A549 treated with Mapracorat at 1 μM for 4 hours (cell line): Measurements from ENCODE around the gene TPH1. TPM values are rescaled to one million over a fixed set of nuclear protein-coding genes. Genes with fewer than 3 reads are reported as not detected.

ENCODE experiments used
- total RNA-seq: library from RNA; stranded (reverse); fragments of 200-300 nt; extraction: Qiagen RNA extraction; gene quantifications from 5 replicates; pipeline ENCODE4 v1.2.3, GENCODE V29; 2022

Gene TPH1
- 0.02 to 0.27 TPM (median 0.12 TPM) in 5 replicates for total RNA-seq

DNA sequence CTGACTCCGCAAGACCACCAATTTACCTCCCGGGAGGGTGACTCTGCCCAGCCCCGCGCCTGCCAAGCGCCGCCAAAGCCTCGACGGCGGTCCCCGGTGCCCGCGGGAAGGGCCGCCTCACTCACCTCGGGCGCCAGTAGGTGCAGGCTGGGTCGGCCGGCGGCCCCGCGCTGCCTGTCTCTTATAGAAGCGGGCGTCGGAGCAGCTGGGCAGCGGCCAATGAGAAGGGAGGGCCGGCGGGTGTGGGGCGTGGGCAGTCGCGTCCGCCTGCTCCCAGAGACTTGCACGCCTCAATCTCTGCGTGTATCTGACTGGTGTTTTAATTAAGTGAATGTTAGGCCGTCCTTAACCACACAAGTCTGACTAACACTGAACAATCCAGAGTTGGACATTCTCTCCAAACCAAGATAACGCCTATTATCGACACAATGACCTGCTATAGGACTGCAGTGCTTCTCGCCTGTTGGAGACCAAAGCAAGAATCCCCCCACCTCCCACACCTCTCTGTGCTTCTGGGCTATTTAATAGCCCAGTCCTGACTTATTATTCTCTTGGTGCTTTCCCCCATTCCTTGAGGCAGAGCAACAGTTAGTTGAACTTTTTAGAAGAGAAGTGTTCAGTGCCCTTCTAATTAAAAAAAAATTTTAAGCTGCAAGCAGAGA is at the start of gene TPH1:
TPH1 (minus strand) TSS at position 154 of the 662 bp plus-strand sequence. CDS start 5,507 bp downstream, outside the sequence.

DNA sequence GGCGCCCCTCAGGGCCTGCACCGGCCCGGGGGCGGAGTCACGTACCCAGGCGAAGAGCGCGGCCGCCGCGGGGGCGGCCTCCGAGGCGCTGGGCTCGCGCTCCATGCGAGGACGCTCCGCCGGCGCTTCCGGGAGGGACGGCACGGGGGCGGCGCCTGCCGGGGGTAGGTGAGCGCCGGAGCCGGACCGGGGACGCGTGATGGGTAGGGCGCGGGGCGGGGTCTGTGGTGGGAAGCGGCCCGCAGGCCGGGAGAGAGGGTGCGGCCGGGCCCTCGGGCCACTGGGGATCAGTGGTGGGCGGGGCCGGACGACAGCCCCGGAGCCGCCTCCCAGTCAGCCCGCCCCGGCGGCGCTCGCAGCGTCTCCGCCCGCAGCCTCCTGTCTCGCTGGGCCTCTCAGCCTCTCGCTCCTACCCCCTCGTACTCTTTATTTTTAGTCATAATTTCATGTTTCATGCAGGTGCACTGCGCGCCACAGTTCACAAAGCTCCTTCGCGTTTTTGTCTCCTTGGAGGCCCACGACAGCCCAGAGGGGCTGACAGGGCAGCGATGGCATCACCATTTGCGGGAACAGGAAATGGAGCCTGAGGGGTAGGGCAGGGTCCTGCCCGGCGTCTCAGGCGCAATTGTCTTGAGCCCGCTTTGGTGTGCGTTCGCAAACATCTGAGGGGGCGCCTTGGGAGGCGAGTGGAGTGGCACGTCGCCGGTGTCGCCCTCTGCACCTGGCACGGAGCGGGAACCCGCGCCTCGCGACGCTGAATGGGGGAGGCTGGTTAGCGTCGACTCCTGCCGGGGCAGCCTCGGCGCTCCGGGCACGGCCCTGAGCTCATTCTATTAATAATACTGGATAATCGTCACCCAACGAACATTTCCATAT is 32.9 kb downstream of the TPH1 start, which contains the start of gene SERGEF:
SERGEF (minus strand) TSS at position 142 of the 876 bp plus-strand sequence; CDS start at position 105, 37 bp downstream.

Other genes with a start within 250 kb of the TPH1 start
- 15.5 to 21.7 TPM (median 16.6 TPM) in 5 replicates for gene SERGEF, start 33.2 kb downstream of the TPH1 start, total RNA-seq
- gene SAAL1, start 59.8 kb upstream of the TPH1 start, total RNA-seq: 35.4 to 42.5 TPM (median 37.7 TPM) in 5 replicates
- not detected in 5 replicates for gene MRGPRX3, start 86.3 kb upstream of the TPH1 start, total RNA-seq
- gene MRGPRX4, start 126.6 kb upstream of the TPH1 start, total RNA-seq: not detected in 5 replicates
- gene SAA4, start 190.5 kb upstream of the TPH1 start, total RNA-seq: not detected in 5 replicates
- 0.26 TPM in 1 of 5 replicates, not detected in the others for gene SAA2, start 202.4 kb upstream of the TPH1 start, total RNA-seq
- 1.5 to 2.6 TPM (median 2.1 TPM) in 5 replicates for gene SAA1, start 220.0 kb upstream of the TPH1 start, total RNA-seq